CD4-positive, alpha-beta T cell treated with Interleukin-1 beta for 1 hour (primary cell): ENCODE measurements around the gene PALLD.

Experiments
- DNase-seq, 2 donors: peaks; one replicate each; pipeline ENCODE4 v3.0.0-alpha.2; 2020 to 2022

Gene PALLD

DNA sequence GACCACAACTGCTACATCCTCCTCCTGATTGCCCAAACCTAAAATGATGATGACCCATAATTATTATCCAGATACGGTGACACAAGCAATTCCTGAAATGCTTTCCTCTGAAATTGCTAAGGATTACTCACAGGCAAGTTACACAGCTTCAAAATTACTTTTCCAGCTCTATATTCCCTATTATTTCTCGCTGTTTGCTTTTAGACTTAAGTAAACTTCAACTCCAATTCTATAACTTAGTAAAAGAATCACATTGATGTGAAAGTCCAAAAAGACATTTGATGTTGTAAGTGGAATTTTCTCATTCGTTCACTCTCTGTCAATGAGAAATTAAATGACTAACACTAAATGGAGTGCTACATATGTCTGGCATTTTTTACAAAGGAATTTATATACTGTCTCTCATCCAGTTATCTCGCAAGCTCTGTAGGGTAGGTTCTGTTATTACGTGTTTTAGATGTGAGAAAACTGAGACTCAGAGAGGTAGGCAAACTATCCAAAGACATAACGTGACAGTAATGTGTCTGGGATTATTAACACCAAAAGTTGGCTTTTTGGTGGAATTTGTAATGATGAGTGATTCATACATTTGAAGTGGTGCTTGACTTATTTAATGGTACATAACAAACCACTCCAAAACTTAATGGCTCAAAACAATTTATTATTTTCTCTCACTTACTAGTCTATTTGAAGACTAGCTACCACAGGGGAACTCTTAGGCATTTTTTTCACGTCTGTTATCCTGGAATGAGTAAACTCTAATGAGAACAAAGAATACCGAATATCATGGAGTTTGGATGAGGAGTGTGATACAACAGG is 31.5 kb downstream of the PALLD start:
- no peak for DNase-seq

DNA sequence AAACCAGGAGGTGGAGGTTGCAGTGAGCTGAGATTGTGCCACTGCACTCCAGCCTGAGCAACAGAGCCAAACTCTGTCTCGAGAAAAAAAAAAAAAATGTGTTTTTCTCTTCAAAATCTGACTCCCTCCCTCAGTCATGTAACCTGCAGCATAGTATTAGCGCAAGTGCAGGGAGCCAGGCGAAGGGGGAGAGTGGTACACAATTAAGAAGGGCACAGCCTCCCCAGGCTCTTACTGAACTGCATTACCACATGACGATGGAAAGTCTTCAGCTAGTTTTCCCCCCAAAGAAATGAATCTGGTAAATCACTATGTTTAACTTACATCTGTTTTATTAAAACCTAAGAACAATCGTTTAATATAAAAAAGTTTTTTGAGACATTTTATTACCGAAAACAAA is 32.4 kb downstream of the PALLD start:
- no peak for DNase-seq

DNA sequence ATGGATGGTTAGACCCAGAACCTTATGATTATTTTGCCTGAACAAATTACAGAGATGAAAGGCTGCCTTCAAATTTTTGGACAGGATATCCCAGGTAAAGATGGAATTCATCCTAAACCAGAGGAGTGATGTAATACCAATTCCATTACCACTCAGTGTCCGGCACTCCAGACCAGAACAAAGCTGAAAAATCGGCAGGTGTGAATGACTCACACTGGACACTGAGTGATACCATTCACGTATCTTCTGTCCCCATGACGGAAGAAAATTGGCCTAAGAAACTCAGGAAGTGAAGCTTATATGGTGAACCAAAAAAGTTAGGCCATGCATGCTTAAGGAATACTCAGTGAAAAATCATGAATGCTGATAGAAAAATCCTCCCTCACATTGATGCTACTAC is 34.5 kb downstream of the PALLD start:
- no peak for DNase-seq

DNA sequence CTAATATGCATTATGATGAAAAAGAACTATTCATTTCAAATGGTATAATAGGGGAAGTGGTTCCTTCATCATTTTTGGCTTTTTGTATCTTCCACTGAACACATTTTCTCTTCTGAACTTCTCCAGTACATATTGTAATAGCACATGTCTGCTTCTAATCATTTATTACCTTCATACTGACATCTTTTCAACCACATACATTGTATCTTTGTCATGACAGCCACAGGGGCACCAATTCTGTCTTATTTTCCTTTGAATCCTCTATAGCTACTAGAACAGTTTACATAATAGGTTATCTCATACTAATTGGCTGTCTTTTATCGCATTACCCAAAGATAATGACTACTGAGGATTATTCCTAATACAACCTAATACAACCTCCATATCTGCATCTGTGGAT is 37.7 kb downstream of the PALLD start:
- no peak for DNase-seq

DNA sequence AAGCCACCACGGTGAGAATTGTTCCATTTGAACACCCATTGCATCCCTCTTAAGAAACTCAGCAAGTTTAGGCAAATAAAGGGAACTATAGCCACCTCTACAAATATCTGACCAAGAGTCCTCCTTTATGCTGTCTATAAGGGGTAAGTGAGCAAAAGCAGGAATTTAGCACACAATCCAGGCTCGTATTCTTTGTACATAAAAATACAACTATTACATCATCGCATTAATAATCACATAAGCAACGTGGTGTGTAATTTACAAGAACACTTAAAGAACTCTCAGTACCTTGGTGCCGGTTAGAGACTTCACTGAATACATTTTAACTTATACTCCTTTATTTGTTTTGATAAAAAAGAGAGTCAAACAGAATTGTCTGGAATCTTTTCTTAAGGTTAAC is 38.8 kb downstream of the PALLD start:
- DNase-seq: no peak

DNA sequence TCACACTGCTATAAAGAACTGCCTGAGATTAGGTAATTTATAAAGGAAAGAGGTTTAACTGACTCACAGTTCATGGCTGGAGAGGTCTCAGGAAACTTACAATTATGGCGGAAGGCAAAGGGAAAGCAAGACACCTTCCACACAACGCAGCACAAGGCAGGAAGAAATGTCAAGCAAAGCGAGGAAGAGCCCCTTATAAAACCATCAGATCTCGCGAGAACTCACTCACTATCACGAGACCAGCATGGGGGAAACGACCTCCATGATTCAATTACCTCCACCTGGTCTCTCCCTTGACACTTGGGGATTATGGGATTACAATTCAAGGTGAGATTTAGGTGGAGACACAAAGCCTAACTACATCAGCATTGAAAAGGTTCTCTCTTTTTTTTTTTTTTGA is 39.6 kb downstream of the PALLD start:
- DNase-seq: no peak

DNA sequence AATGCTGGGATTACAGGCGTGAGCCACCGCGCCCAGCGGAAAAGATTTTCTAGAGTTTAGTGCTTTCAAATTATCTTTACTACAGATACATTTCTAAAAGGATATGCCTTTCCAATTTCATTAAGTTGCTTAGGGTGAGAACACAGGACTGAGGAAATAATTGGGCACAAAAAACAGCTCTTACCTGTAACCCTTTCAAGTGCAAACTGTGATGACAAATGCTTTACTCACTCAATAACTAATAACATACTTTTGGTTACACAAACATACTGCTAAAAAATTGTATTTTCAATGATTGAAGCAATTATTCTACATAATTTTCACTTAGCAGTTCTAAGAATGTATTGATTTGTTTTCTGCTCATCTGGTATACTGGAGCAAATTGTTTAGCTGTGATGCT is 40.2 kb downstream of the PALLD start:
- DNase-seq: no peak

DNA sequence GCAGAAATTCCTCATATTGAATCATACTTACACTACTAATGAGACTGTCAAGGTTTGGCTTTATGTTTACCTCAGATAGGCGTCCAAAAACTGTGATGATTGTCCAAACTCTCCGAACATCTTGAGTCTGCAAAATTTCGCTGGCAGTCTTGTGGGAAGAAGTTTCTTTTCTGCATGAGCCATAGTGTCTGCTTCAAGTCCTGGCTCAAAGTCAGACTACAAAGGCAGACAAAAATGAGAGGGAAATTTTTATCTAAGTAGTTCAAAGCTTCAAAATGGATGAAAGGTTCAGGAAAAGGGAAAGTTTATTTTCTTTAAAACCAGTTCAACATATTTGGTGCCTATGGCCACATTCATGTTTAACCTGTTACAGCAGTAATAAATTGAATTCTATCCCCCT is 40.7 kb downstream of the PALLD start:
- DNase-seq: no peak

DNA sequence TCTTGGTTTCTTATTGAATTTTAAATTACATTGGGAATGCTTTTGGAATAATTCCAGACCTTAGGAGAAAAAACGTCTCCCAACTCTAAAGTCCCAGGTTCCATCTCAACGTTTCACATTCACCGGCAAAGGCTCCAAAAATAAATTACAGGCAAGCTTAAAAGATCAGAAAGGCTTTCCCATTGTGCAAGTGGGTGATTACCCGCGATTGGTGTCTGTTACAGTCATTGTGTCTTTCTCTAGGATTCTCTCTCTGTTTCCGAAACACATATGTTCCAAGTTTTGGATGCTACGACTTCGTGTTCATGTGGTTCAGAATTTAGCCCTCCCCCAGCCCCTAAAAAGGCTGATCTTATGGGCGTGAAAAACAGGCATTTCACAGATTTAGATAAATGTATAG is 41.8 kb downstream of the PALLD start:
- DNase-seq: no peak

DNA sequence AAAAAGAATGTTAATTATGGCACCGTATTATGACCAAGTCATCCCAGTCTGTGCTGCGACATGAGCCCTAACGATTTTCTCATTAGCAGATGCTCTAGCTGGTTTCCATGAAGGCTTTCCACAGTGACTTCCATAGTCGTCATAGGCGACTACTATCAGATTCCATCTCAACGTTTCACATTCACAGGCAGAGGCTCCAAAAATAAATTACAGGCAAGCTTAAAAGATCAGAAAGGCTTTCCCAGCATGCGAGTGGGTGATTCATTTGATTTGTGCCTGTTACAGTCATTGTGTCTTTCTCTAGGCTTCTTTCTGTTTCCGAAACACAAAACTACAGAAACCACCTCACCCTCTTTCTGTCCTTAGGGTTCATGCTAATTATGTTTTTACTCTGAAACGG is 43.2 kb downstream of the PALLD start:
- DNase-seq: no peak

DNA sequence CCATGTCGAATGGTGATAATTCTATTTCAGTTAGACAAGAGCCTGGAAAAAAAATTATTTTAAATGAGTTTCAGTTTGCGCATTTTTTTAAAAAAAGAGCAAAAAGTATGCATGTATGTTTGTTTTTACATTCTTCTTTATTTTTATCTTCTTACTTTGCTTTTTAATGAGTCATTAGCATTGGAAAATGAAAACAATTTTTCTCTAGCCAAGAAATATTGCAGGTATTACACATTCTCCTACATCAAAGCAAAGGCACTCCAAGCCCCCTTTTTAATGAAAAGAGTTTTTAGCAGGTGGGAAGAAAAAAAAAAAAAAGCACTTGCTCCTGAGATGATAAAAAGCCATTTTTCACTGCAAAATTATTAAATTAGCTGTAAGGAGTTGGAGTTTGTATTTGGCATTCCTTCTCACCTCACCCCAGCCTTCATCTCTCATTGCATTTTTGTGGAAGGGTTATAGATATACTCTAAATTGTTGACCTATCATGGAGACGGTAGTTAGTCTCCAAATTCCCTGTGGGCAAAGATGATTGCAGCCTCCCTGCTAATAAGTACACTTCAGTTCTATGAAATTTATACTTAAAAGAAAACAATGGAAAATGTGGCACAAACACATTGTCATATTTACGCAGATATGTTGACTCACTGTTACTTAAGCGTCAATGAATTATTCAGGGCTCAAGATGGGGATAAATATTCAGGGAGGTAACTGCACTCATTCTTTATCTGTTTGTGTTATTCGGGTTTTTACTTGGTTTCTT is 43.8 kb downstream of the PALLD start:
- DNase-seq: no peak

DNA sequence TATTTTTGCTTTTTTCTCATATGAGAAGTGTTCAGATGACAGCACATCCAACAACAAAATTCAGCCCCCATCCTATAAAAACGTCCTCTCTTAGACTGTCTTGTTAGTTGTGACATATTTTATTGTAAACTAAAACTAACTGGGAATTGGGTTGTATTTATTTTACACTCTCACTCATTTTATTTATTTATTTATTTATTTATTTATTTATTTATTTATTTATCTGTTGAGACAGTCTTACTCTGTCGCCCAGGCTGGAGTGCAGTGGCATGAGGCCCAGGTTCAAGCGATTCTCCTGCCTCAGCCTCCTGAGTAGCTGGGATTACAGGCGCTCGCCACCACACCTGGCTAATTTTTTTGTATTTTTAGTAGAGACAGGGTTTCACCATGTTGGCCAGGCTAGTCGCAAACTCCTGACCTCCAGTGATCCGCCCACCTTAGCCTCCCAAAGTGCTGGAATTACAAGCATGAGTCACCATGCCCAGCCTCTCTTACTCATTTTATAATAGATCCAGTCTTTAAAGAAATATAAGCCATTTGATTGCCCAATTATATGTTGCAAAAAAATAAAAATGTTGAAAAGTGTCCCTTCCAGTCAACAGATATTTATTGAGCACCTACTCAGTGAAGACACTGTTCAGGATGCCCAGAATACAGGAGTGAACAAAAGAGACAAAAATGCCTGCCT is 44.6 kb downstream of the PALLD start:
- no peak for DNase-seq

DNA sequence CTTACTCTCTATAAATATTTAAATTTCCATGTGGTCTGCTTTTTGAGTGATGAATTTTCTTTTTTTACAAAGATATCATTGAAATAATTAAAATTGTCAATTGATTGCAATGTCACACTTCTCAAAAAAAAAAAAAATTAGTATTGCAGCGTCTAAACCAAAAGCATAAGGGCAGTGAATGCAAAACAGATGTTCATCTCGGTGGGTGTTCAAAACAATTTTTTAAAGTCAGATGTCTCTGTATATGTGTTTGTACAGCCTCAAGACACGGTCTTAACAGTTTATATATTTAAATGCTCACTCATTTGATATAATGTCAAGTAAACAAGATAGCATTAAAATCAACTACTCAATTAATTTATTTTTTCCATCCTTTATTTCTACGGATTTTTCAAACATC is 52.3 kb downstream of the PALLD start:
- no peak for DNase-seq

DNA sequence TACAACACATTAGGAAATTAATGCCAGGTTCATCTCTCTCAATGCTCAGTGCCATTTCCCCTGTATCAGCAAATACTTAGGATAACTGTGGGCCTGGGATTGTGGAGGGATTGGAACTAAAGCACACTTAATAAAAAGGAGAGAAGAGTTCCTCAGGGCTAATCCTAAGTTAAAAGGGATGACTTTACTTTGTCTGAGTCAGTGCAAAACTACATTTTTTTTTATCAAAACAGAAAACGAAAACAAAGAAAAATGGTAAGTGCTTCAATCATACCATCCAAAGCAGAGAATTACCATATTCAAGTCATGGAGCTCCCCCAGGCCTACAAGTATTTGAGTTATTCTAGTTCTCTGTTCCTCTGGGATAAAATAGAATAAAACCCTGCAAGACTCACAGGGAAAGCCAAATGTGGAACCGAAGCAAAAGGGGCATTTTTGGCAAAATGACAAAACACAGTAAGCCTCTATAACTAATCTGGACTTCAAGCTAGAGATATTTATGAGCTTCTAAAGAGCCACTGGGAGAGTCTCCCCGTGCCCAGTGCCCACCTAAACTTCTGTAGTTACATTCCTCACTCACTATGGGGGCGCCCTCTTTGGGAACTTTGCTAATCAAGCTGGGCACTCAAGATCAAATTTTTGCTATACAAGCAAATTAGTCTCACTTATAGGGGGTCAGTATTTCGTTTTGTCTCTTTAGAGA is 53.4 kb downstream of the PALLD start:
- no peak for DNase-seq

DNA sequence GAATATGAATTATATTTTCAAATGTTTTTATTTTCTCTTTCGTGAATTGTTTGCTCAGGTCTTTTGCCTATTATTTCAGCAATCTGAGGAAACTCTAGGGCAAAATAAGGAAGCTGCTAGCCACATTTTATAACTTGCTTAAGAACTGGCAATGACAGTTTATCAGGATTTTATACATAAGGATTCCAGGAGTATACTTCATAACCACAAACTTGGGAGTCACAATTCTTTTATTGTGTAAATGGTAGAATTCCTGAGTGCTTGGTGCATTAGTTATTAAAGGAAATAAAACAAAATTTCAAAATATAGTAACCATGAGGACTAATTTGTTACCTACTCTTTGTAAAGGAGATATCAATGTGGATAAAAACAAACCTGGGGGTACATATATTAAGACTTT is 54.4 kb downstream of the PALLD start:
- no peak for DNase-seq

DNA sequence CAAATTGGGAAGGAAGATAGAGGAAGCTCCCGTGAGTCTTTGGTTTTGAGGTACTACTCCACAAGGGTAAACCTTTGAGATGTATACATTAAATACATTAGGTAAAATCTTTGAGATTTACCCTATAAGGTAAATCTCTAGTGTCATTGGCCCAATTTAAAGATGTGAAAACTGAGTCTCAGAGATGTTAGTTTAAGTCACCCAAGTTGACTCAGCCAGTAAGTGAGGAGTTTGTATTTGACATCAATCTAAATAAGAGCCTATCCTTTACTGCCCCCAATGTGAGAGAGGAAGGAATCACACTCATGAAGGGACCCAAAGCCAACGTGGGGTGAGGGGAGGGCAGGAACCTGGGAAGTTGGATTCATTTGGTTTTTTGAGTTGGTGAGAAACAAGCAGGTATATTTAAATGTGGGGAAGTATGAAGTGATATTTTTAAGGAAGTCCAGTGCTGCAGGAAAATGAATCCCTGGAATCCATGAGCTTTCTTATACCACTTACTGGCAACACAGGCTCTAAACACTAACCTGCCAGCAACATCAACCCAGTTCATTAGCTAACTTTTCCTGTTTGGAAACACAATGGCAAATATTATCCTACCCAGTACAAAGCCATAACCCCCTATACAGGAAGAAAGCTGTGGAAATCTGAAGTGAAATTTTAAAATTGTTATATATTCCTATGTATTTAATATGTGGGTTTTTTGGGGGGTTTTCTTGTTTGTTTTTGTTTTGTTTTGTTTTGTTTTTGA is 55.3 kb downstream of the PALLD start:
- peak in 1 of 2 donors; percentile 19 for DNase-seq

DNA sequence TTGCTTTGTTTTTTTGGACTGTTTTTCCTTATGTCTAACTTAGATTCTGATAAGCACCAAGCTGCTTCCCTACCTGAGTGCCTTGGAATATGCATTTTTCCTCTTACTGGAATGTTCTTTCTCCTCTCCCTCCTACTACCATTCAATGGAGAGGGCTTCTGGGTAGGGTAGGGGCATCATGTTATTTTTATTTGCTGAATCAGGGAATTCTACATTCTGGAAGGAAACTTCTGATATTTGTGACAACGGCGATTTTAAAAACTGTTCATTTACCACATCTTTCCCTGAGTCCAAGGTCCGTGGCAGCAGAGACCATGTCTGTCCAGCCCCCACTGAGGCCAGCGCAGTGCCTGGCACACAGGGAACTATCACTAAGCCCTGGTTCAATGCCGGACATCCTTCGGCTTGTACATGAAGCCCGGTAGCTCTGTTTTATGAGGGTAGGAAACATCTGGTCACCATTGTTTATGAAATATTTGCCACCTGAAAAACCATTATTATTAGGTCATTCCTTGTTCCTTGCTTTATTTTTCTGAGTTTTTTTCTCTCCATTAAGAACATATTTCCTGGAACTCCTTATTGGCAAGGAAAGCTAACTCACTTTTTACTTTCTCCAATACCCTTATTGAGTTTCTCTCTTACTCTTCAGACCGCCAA is 57.0 kb downstream of the PALLD start:
- DNase-seq: no peak

DNA sequence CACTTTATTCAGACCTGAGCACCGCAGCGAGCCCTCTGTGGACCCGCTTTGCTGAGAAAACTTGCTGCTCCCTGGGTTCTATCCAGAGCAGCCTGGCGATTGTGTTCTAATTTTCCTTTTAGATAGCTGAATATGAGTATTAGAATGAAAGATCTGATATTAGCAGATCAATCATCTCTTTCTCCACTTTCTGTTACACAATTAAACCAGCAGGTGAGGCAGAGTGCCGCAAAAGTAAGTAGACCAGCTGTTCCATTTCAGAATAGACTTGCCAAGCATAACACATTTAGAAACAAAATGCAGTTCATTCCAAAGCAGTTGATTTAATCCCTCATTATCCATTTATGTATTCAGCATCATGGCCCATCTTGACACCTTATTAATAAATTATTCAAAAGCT is 58.6 kb downstream of the PALLD start:
- DNase-seq: no peak

DNA sequence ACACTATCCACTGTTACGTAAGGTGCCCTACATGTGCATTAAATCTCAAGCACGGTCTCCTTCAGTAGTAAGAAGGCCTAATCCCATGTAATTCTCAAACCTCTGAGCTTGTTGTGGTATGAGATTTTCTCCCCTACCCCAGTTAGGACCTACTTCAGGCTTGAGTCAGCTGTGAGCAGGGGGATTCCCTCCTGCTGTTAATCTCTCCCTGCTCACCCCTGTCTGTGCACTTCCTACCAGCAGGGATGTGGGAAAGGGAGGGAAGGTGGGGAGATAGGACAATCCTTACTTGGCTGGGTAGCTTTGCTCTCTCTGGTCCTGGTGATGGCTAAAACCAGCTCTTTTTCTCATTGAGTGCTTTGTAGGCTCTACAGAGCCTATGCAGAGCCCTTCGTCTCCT is 60.8 kb downstream of the PALLD start:
- DNase-seq: no peak

DNA sequence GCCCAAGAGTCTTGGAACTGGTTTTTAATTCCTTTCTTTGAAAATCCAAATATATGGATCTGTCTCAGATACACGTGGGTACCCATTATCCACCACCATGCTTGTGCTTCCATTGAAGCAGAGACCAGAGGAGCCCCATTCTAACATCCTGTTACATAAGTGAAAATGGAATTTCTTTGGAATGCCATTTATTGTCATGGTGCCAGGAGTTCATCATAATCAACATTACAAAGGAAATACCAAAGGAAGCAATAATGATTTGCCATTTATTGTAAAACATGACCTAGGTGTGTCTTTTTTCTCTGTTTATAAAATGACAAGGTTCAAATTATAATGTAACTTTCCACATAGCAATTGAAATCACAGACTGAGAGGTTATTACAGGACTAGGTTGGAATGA is 61.7 kb downstream of the PALLD start:
- no peak for DNase-seq

DNA sequence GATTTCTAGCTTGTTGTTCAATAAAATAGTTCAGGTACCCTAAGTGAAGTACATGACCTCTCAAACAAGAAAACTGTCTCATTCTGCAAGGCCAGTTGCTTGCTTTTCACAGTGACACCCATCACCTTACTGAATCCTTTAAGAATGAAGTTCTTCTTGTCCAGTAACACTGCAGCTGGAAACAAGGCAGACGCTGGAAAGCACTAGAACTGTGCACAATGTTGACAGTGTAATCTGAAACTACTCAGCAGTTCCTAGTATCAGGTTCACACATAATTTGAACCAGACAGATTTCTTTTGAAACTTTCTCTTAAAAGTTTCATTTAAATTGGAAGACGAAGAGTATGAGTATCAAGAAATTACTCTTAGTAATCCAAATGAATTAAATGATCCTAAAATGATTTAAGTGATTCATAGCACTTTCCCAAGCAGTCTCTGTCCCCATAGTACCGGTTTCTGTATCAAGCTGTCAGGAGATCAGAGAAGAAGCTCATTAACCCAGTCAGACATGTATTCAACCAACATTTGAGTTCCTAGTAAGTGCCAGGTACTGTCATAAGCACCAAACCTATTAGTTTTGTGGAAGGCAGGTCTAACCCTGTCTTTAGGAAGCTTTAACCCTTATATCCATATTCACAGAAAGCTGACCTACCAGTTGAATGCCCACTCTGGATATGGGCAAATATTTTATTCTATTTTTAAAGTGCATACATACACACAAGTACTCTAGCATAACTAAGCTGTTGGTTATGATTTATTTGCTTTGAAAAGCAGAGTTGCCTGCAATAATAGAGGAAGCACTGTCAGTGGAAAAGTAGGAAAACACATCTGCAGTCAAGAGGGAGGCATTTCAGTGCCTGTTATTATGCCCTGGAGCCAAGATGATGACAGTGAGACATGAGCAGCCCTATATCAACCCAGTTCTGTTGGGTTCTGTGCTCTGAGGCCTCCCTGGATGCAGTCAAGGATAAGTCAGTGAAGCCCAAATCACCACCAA is 63.6 kb downstream of the PALLD start:
- DNase-seq: no peak
